ENCODE measurements around the gene ACSL6.

DNA sequence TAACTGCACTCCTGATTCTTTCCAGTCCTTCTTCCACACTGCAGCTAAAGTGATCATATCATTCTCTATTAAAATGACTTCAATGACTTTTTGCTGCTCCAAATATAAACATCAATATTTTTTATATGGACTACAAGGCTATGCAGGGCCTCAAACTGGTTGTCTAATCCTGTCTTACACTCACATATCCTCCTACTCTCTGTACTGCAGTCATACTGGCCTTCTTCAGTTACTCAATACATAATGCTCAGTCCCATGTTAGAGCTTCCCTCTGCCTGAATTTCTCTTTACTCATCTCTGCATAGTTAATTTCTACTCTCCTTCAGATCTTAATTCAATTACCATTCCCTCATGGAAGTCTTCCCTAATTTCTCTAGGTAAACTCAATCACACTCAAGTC, 69.4 kb downstream of the ACSL6 start:
- TF ChIP-seq, protein P1, sequence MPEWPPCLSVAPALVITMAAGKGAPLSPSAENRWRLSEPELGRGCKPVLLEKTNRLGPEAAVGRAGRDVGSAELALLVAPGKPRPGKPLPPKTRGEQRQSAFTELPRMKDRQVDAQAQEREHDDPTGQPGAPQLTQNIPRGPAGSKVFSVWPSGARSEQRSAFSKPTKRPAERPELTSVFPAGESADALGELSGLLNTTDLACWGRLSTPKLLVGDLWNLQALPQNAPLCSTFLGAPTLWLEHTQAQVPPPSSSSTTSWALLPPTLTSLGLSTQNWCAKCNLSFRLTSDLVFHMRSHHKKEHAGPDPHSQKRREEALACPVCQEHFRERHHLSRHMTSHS (tag by site-specific recombination; IDR thresholded peaks at IDR 0.05): no peak
- no peak for TF ChIP-seq ZNF670 (tag by site-specific recombination; IDR thresholded peaks at IDR 0.05; ENCODE audit: low read depth)
- TF ChIP-seq, protein P2, sequence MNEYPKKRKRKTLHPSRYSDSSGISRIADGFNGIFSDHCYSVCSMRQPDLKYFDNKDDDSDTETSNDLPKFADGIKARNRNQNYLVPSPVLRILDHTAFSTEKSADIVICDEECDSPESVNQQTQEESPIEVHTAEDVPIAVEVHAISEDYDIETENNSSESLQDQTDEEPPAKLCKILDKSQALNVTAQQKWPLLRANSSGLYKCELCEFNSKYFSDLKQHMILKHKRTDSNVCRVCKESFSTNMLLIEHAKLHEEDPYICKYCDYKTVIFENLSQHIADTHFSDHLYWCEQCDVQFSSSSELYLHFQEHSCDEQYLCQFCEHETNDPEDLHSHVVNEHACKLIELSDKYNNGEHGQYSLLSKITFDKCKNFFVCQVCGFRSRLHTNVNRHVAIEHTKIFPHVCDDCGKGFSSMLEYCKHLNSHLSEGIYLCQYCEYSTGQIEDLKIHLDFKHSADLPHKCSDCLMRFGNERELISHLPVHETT (tag by site-specific recombination; IDR thresholded peaks at IDR 0.05): no peak
- no peak for TF ChIP-seq ZNF274 (IDR thresholded peaks at IDR 0.05; ENCODE audit: low read length)
- no peak for TF ChIP-seq ZNF274 (tag by site-specific recombination; IDR thresholded peaks at IDR 0.05; ENCODE audit: borderline replicate concordance)
- no peak for TF ChIP-seq ZNF585B (tag by site-specific recombination; IDR thresholded peaks at IDR 0.05)

Measured in HEK293 (cell line).